Ascending aorta (tissue), 2 donors: ENCODE results near the gene PLAAT4. TPM values are rescaled to one million over a fixed set of nuclear protein-coding genes. Genes with fewer than 3 reads are reported as not detected.
"Not testable (repeated sequence)": the region's sequence is repeated elsewhere in the genome, so short reads cannot be mapped to it uniquely, and the experiment has no call there.

Source experiments
- DNase-seq, 2 donors: peaks; one replicate each; pipeline ENCODE4 v3.0.0-alpha.2; 2019; ENCODE audit warnings: low spot score in 2 of 2
- H3K27ac ChIP-seq, 2 donors: fragments of 200-600 bp; sonication (generic); one replicate each; pipeline ENCODE4 v1.5.1; 2016 to 2017; ENCODE audit warnings: mild to moderate bottlenecking in 1 of 2
- H3K27me3 ChIP-seq: fragments of 200-600 bp; sonication (generic); one replicate; pipeline ENCODE4 v1.5.1; 2017
- H3K36me3 ChIP-seq, 2 donors: fragments of 200-600 bp; sonication (generic); one replicate each; pipeline ENCODE4 v1.5.1; 2016
- H3K4me1 ChIP-seq, 2 donors: fragments of 200-600 bp; sonication (generic); one replicate each; pipeline ENCODE4 v1.5.1; 2016 to 2017; ENCODE audit warnings: mild to moderate bottlenecking in 1 of 2
- H3K4me3 ChIP-seq, 2 donors: fragments of 200-600 bp; sonication (generic); one replicate each; pipeline ENCODE4 v1.5.1; 2016 to 2017; ENCODE audit warnings: mild to moderate bottlenecking in 1 of 2
- H3K9me3 ChIP-seq, 2 donors: fragments of 200-600 bp; sonication (generic); one replicate each; pipeline ENCODE4 v1.5.1; 2016
- CTCF ChIP-seq, 3 experiments: fragments of 200-600 bp in 2 of 3; fragments of 450-650 bp in 1 of 3; sonication (generic) in 2 of 3; IDR thresholded peaks; one replicate each; pipeline ENCODE4 v1.5.1; 2016 to 2019; ENCODE audit warnings: antibody characterized with exemption in 3 of 3, mild to moderate bottlenecking in 1 of 3, moderate library complexity in 1 of 3
- intact Hi-C: fragments of 100-400 bp; cut with DNase I; formaldehyde crosslinking; loops from one replicate; pipeline ENCODE4 v1.15.1; 2023
- total RNA-seq: library from RNA; depleted of rRNA; stranded (reverse); fragments of >200 nt; gene quantifications from one replicate; pipeline ENCODE4 v1.1.0, GENCODE V29; 2016

The PLAAT4 gene
- total RNA-seq, 1 donor from 2014 or later = 1.1 TPM

GRCh38 chr11:63549411-63549810 is 12.8 kb downstream of the PLAAT4 start:
- no peak for TF ChIP-seq CTCF (IDR thresholded peaks at IDR 0.05)
- DNase-seq = peak in 1 of 2 donors; percentile 22

GRCh38 chr11:63550156-63550700 is 13.6 kb downstream of the PLAAT4 start:
- H3K9me3 ChIP-seq, intact Hi-C loops, H3K4me1 ChIP-seq, H3K36me3 ChIP-seq, H3K27ac ChIP-seq, H3K27me3 ChIP-seq, H3K4me3 ChIP-seq: not testable (repeated sequence)
- DNase-seq = peak in 1 of 2 donors; percentile 43

More at GRCh38 chr11:63549411-63549810, 12.8 kb downstream of the PLAAT4 start:
- H3K27ac ChIP-seq = no peak overlapping the region
- H3K4me1 ChIP-seq = no peaks in the 10 kb centered on the region
- peaks cover 0 to 5% of the 10 kb centered on the region in 2 donors for H3K36me3 ChIP-seq
- no peak overlapping the region for H3K4me3 ChIP-seq
- H3K27me3 ChIP-seq = no peaks in the 10 kb centered on the region
- no peaks in the 10 kb centered on the region for H3K9me3 ChIP-seq
- intact Hi-C loops = no loop called here

GRCh38 chr11:63551091-63551888 is 14.7 kb downstream of the PLAAT4 start:
- H3K27me3 ChIP-seq = no peaks in the 10 kb centered on the region
- no peaks in the 10 kb centered on the region for H3K36me3 ChIP-seq
- intact Hi-C loops = no loop called here
- peak in 1 of 2 donors; percentile 35 for DNase-seq
- H3K9me3 ChIP-seq = no peaks in the 10 kb centered on the region
- no peak overlapping the region for H3K4me3 ChIP-seq
- H3K4me1 ChIP-seq = no peaks in the 10 kb centered on the region
- no peak for TF ChIP-seq CTCF (IDR thresholded peaks at IDR 0.05)
- no peak overlapping the region for H3K27ac ChIP-seq

GRCh38 chr11:63551889-63552266 is 15.3 kb downstream of the PLAAT4 start:
- Histone ChIP-seq H3K4me3 (no peak overlapping the region), H3K36me3 (no peaks in the 10 kb centered on the region)
- peak in 1 of 2 donors; percentile 24 for DNase-seq

GRCh38 chr11:63552921-63553320 is 16.3 kb downstream of the PLAAT4 start:
- H3K9me3 ChIP-seq = no peaks in the 10 kb centered on the region

More at GRCh38 chr11:63551889-63552266, 15.3 kb downstream of the PLAAT4 start:
- no peak for TF ChIP-seq CTCF (IDR thresholded peaks at IDR 0.05)
- intact Hi-C loops = no loop called here
- no peaks in the 10 kb centered on the region for H3K4me1 ChIP-seq
- H3K27ac ChIP-seq = no peak overlapping the region
- H3K27me3 ChIP-seq = no peaks in the 10 kb centered on the region
- no peaks in the 10 kb centered on the region for H3K9me3 ChIP-seq

More at GRCh38 chr11:63552921-63553320, 16.3 kb downstream of the PLAAT4 start:
- H3K36me3 ChIP-seq = no peaks in the 10 kb centered on the region
- H3K27ac ChIP-seq = no peak overlapping the region
- DNase-seq = no peak
- no peaks in the 10 kb centered on the region for H3K27me3 ChIP-seq
- intact Hi-C loops = no loop called here
- TF ChIP-seq CTCF (IDR thresholded peaks at IDR 0.05) = no peak
- H3K4me1 ChIP-seq = no peaks in the 10 kb centered on the region
- no peak overlapping the region for H3K4me3 ChIP-seq
